ENCODE measurements around the gene KIF16B. TPM values are rescaled to one million over a fixed set of nuclear protein-coding genes. Genes with fewer than 3 reads are reported as not detected.
A peak's percentile ranks its signal among the peaks of the same experiment; 100 is the strongest.

The KIF16B gene
- total and polyA plus RNA-seq, 2 of the 8 experiments (the other 6 are each of a cell fraction or from before 2014, with no cell fraction given): 3.0 to 9.2 TPM

DNA sequence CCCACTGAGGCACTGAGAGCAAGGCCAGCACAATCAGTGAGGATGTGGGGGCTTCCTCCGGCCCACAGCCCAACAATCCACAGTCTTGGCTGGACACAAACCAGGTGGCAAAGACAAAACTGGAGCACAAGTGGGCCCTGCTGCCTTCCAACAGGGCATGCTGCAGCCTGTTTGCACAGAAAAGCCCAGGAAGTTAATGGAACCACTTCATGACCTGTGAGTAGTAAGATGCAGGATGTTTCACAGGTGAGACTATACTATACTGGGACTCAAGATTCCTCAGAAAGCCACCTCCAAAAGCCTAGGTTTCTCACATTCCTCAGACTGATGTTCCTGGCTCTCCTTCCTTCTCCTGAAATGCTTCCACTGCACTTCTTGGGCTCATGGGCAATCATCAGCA lies 235.5 kb downstream of the KIF16B start:
- H2BK120ac ChIP-seq (replicated peaks; ENCODE audit: low read depth, low read length): no peak overlapping the region
- H2BK5ac ChIP-seq (ENCODE audit: low read depth, low read length): no peak overlapping the region
- no peak overlapping the region for H3K14ac ChIP-seq (ENCODE audit: insufficient read length)
- no peaks in the 10 kb centered on the region for H3K27me3 ChIP-seq (replicated peaks in 1 of 4; ENCODE audit: control insufficient read depth in 3 of 4, extremely low read depth in 1 of 4, insufficient read depth in 3 of 4, low read length in 3 of 4)
- no peak overlapping the region for H2BK12ac ChIP-seq (ENCODE audit: low read depth, low read length)
- DNase-seq (ENCODE audit: low read depth in 1 of 2, low spot score in 2 of 2) (no peak), FAIRE-seq (no peak)
- POLR2A ChIA-PET (ENCODE audit: partially characterized antibody): no interaction called here
- H3K4me3 ChIP-seq (ENCODE audit: extremely low read depth in 1 of 4, insufficient read depth in 2 of 4, low read depth in 3 of 4, low read length in 4 of 4): no peak overlapping the region
- H3K56ac ChIP-seq (replicated peaks; ENCODE audit: insufficient read length, low read depth, low read length): no peak overlapping the region
- no peak overlapping the region for H2AFZ ChIP-seq (ENCODE audit: low read length)
- no peak overlapping the region for H3K4me2 ChIP-seq (ENCODE audit: insufficient read depth in 1 of 2, low read depth in 2 of 2, low read length in 2 of 2)
- no peak overlapping the region for H3K9ac ChIP-seq (replicated peaks in 1 of 4; ENCODE audit: extremely low read depth in 1 of 4, low read depth in 3 of 4, low read length in 3 of 4)
- no peaks in the 10 kb centered on the region for H4K20me1 ChIP-seq (replicated peaks in 1 of 2; ENCODE audit: control insufficient read depth in 1 of 2, insufficient read depth in 2 of 2, low read length in 2 of 2)
- no peaks in the 10 kb centered on the region for H3K23me2 ChIP-seq (ENCODE audit: low read depth, low read length)
- no peak overlapping the region for H4K5ac ChIP-seq (ENCODE audit: insufficient read length, low read depth, low read length)
- no peak overlapping the region for H3K4ac ChIP-seq (replicated peaks; ENCODE audit: insufficient read length, low read depth, low read length)
- no peak overlapping the region for H4K91ac ChIP-seq (replicated peaks; ENCODE audit: insufficient read length, low read length)
- H3K79me1 ChIP-seq (ENCODE audit: low read depth, low read length): no peaks in the 10 kb centered on the region
- 78% methylated on average over 1 of the region's 1 CpG; no CpG with 5 or more reads in 1 of the 2 experiments for WGBS, 2 experiments (ENCODE audit: extremely low coverage in 1 of 2, insufficient coverage in 1 of 2, insufficient read length in 1 of 2, insufficient replicate concordance in 2 of 2, low coverage in 1 of 2, low lambda C conversion rate in 2 of 2, missing lambda C conversion rate in 1 of 2)
- no peak overlapping the region for H2AK5ac ChIP-seq (ENCODE audit: low read depth, low read length)
- H3K9me3 ChIP-seq (ENCODE audit: insufficient read depth in 2 of 2, low read depth in 1 of 2, low read length in 1 of 2): 0 out of 4 replicates have a peak, but pooled peaks cover 0 to 3% of the 10 kb centered on the region in 2 experiments
- H3K79me2 ChIP-seq (ENCODE audit: control insufficient read depth in 1 of 2, insufficient read depth in 2 of 2, low read length in 2 of 2): no peaks in the 10 kb centered on the region
- H2BK15ac ChIP-seq (ENCODE audit: low read length): no peak overlapping the region
- 0 out of 2 replicates have a peak overlapping the region, but pooled peaks have one; percentile 53 for H4K8ac ChIP-seq (ENCODE audit: extremely low read depth, insufficient read depth, low read length)
- no peak overlapping the region for H2BK20ac ChIP-seq (ENCODE audit: low read length)
- no peak overlapping the region for H3K27ac ChIP-seq (ENCODE audit: low read depth, low read length)
- CTCF ChIA-PET (ENCODE audit: partially characterized antibody): no interaction called here
- H3K18ac ChIP-seq (ENCODE audit: extremely low read depth, low read length): no peak overlapping the region
- TF ChIP-seq YY1 (IDR thresholded peaks at IDR 0.05; ENCODE audit: low read depth, low read length) (no peak), KDM1A (IDR thresholded peaks at IDR 0.05; ENCODE audit: borderline replicate concordance, low read length) (no peak), JUN (IDR thresholded peaks at IDR 0.05; ENCODE audit: low read depth, low read length) (no peak), CBX8 (IDR thresholded peaks at IDR 0.05; ENCODE audit: borderline replicate concordance, low read depth, low read length) (no peak), KDM5A (IDR thresholded peaks at IDR 0.05; ENCODE audit: low read length) (no peak), SIX5 (IDR thresholded peaks at IDR 0.05; ENCODE audit: low read depth, low read length) (no peak), RAD21 (IDR thresholded peaks at IDR 0.05 in 1 of 2, conservative IDR thresholded peaks at IDR 0.05 in 1 of 2; ENCODE audit: low read depth in 2 of 2, low read length in 2 of 2) (no peak)
- no peaks in the 10 kb centered on the region for H3K36me3 ChIP-seq (ENCODE audit: control insufficient read depth in 2 of 4, insufficient read depth in 4 of 4, low read length in 3 of 4)
- H3K4me1 ChIP-seq (replicated peaks in 1 of 4; ENCODE audit: control insufficient read depth in 3 of 4, insufficient read depth in 4 of 4, low read length in 3 of 4): no peaks in the 10 kb centered on the region
- no peak overlapping the region for H3K23ac ChIP-seq (ENCODE audit: insufficient read length)

Measured in H1 (cell line).